KMS-11 (cell line): ENCODE results near the gene AGBL5.

Experiments
- H2AFZ ChIP-seq: fragments of 200-600 bp; sonication (generic); 2 replicates; pipeline ENCODE4 v1.6.1; 2016; ENCODE audit warnings: antibody characterized with exemption, mixed run types, low read depth
- H3K27ac ChIP-seq: fragments of 200-600 bp; sonication (generic); 2 replicates; pipeline ENCODE4 v1.6.1; 2016; ENCODE audit warnings: mild to moderate bottlenecking, mixed run types
- H3K27me3 ChIP-seq: fragments of 200-600 bp; sonication (generic); 2 replicates; pipeline ENCODE4 v1.6.1; 2017; ENCODE audit warnings: mild to moderate bottlenecking, low read depth, mixed run types, moderate library complexity; ENCODE audit not compliant: insufficient read depth
- H3K36me3 ChIP-seq: fragments of 200-600 bp; sonication (generic); 2 replicates; pipeline ENCODE4 v1.6.1; 2017; ENCODE audit warnings: mild to moderate bottlenecking, mixed run types; ENCODE audit not compliant: insufficient read depth
- H3K4me1 ChIP-seq: fragments of 200-600 bp; sonication (generic); 2 replicates; pipeline ENCODE4 v1.6.1; 2016; ENCODE audit warnings: mild to moderate bottlenecking, low read depth, mixed run types; ENCODE audit not compliant: poor library complexity, severe bottlenecking
- H3K4me2 ChIP-seq: fragments of 200-600 bp; sonication (generic); 2 replicates; pipeline ENCODE4 v1.7.0; 2016; ENCODE audit warnings: mild to moderate bottlenecking, mixed run types
- H3K4me3 ChIP-seq: fragments of 200-600 bp; sonication (generic); IDR thresholded peaks from 2 replicates; pipeline ENCODE4 v1.6.1; 2017; ENCODE audit warnings: low read depth, low read length, mixed read lengths; ENCODE audit not compliant: insufficient read depth
- H3K79me2 ChIP-seq: fragments of 200-600 bp; sonication (generic); 2 replicates; pipeline ENCODE4 v1.6.1; 2016; ENCODE audit warnings: low read depth, mixed run types; ENCODE audit not compliant: insufficient read depth
- H3K9ac ChIP-seq: fragments of 200-600 bp; sonication (generic); 2 replicates; pipeline ENCODE4 v1.6.1; 2016; ENCODE audit warnings: mild to moderate bottlenecking, mixed run types
- H4K20me1 ChIP-seq: fragments of 200-600 bp; sonication (generic); 2 replicates; pipeline ENCODE4 v1.6.1; 2016; ENCODE audit warnings: mild to moderate bottlenecking, mixed run types; ENCODE audit not compliant: insufficient read depth
- TF ChIP-seq, protein P1 (sequence below): fragments of 200-600 bp; sonication (generic); conservative IDR thresholded peaks from 2 replicates; pipeline ENCODE4 v1.6.1; 2017; ENCODE audit warnings: low read depth, mild to moderate bottlenecking, antibody characterized with exemption, low read length, moderate library complexity, mixed read lengths

The AGBL5 gene

DNA sequence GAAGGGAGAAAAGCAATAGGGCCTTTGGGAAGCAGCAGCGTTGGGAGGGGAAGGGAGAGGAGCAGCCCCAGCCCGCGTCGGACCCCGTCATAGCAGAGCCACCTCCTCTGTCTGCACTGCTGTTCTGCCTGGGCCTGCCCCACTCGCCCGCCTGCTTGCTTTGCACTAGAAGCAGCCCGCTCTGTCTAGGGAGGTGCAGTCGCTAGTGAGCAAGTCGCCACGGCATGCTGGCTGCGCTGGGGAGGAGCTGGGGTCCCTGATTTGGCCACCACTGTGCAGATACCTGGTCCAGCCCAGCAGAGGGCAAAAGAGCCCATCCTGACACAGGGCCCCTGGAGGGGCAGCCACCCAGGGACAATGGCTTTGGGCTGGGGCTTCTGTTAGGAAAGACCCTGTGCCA lies 26.7 kb upstream of the AGBL5 start:
- TF ChIP-seq, protein P1, sequence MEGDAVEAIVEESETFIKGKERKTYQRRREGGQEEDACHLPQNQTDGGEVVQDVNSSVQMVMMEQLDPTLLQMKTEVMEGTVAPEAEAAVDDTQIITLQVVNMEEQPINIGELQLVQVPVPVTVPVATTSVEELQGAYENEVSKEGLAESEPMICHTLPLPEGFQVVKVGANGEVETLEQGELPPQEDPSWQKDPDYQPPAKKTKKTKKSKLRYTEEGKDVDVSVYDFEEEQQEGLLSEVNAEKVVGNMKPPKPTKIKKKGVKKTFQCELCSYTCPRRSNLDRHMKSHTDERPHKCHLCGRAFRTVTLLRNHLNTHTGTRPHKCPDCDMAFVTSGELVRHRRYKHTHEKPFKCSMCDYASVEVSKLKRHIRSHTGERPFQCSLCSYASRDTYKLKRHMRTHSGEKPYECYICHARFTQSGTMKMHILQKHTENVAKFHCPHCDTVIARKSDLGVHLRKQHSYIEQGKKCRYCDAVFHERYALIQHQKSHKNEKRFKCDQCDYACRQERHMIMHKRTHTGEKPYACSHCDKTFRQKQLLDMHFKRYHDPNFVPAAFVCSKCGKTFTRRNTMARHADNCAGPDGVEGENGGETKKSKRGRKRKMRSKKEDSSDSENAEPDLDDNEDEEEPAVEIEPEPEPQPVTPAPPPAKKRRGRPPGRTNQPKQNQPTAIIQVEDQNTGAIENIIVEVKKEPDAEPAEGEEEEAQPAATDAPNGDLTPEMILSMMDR = no peak
- no peak overlapping the region for H3K4me2 ChIP-seq

DNA sequence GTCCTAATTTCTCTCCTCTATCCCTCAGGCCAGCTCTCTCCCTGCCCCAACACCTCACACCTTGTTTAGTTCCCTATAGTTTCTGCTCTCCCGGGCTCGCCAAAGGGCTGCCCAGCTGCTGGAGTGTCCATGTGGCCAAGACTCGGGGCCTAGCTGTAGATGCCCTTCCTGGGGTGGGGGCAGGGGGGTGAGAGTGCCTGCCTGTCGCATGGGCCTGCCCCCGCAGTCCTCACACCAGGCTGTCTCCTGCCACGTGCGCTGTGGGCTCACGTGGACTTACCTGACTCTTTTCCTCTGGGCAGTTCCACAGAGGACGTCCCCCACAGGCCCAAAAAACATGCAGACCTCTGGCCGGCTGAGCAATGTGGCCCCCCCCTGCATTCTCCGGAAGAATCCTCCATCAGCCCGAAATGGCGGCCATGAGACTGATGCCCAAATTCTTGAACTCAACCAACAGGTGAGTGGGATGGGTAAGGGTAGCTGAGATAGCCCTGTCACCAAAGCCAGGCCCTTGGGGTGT lies 26.1 kb upstream of the AGBL5 start:
- no peak overlapping the region for H2AFZ ChIP-seq
- H3K27me3 ChIP-seq = no peaks in the 10 kb centered on the region
- H3K27ac ChIP-seq = no peak overlapping the region
- H3K79me2 ChIP-seq = no peaks in the 10 kb centered on the region
- H3K4me1 ChIP-seq = no peaks in the 10 kb centered on the region
- H3K4me3 ChIP-seq = no peak overlapping the region
- no peak overlapping the region for H3K4me2 ChIP-seq
- TF ChIP-seq, protein P1 = no peak
- no peaks in the 10 kb centered on the region for H4K20me1 ChIP-seq
- no peak overlapping the region for H3K9ac ChIP-seq
- no peaks in the 10 kb centered on the region for H3K36me3 ChIP-seq

More for the DNA sequence above, 26.7 kb upstream of the AGBL5 start:
- Histone ChIP-seq H3K36me3 (no peaks in the 10 kb centered on the region), H3K79me2 (no peaks in the 10 kb centered on the region), H3K27ac (no peak overlapping the region), H4K20me1 (no peaks in the 10 kb centered on the region), H3K27me3 (no peaks in the 10 kb centered on the region), H3K4me1 (no peaks in the 10 kb centered on the region), H3K4me3 (no peak overlapping the region), H3K9ac (no peak overlapping the region), H2AFZ (no peak overlapping the region)

DNA sequence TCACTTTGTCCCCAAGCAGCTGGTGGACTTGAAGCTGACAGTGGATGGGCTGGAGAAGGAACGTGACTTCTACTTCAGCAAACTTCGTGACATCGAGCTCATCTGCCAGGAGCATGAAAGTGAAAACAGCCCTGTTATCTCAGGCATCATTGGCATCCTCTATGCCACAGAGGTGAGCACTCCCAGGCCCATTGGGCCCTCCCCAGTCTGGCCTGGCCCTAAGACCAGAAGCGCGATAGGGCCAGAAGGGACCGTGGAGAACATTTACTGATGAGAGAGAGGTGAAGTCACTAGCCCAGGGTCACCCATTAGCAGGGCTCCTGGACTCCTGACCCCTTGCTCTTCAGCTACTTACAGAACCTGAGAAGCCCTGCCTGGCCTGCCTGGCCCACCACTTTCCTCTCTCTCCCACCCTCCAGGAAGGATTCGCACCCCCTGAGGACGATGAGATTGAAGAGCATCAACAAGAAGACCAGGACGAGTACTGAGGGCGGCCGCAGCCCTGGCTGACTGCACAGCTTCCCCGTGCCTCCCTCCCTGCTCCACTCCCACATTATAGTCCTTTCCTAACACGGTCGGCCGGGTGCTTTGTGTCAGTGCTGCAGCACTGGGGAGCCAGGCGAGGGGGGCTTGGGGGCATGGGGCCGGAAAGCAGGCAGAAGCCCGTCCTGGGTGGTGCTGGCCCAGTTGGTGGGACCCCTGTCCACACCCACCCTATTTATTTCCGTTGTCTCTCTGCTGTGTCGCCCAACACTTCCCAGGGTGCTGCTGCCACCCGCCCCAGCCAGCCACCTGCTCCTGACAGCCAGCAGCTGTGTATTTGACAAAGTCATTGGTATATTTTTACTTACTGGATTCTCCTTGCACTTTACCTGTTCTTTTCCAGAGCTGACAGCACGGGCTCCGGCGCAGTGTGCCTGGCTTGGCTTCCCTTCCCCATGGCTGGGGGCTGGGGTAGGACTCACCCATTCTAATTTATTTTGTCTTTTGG lies 25.3 kb upstream of the AGBL5 start:
- Histone ChIP-seq H3K4me2 (no peak overlapping the region), H3K36me3 (no peaks in the 10 kb centered on the region)

DNA sequence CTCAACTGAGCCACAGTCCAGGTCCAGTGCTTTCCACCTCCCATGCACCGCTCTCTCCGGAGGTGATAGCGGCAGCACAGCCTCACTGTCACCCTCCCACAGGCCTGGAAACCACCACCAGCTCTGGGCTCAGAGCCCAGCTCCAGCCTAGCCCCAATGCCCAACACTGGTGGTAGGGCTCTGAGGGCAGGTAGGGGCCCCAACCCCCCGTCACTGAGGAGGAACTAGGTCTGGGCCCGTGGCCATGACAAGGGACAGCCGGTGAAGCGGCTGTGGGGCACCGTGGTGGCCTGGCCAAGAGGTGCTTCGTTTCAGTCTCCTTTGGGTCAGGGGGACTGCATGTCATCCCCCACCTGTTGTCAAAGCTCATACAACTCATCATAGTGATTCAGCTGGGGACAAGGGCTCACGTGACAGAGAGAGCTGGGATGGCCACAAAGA lies 24.2 kb upstream of the AGBL5 start:
- Histone ChIP-seq H3K4me2 (no peak overlapping the region), H3K36me3 (no peaks in the 10 kb centered on the region), H3K27me3 (no peaks in the 10 kb centered on the region), H3K27ac (no peak overlapping the region), H4K20me1 (no peaks in the 10 kb centered on the region), H3K4me1 (no peaks in the 10 kb centered on the region), H3K9ac (no peak overlapping the region), H3K79me2 (no peaks in the 10 kb centered on the region), H2AFZ (no peak overlapping the region), H3K4me3 (no peak overlapping the region)
- TF ChIP-seq, protein P1 = no peak

More for the DNA sequence above, 25.3 kb upstream of the AGBL5 start:
- Histone ChIP-seq H3K9ac (no peak overlapping the region), H3K27ac (no peak overlapping the region), H3K27me3 (no peaks in the 10 kb centered on the region), H3K4me1 (no peaks in the 10 kb centered on the region), H3K79me2 (no peaks in the 10 kb centered on the region), H3K4me3 (no peak overlapping the region), H2AFZ (no peak overlapping the region), H4K20me1 (no peaks in the 10 kb centered on the region)
- TF ChIP-seq, protein P1 = no peak
